Measurements from ENCODE around the gene SLC9A7.

Gene SLC9A7

DNA sequence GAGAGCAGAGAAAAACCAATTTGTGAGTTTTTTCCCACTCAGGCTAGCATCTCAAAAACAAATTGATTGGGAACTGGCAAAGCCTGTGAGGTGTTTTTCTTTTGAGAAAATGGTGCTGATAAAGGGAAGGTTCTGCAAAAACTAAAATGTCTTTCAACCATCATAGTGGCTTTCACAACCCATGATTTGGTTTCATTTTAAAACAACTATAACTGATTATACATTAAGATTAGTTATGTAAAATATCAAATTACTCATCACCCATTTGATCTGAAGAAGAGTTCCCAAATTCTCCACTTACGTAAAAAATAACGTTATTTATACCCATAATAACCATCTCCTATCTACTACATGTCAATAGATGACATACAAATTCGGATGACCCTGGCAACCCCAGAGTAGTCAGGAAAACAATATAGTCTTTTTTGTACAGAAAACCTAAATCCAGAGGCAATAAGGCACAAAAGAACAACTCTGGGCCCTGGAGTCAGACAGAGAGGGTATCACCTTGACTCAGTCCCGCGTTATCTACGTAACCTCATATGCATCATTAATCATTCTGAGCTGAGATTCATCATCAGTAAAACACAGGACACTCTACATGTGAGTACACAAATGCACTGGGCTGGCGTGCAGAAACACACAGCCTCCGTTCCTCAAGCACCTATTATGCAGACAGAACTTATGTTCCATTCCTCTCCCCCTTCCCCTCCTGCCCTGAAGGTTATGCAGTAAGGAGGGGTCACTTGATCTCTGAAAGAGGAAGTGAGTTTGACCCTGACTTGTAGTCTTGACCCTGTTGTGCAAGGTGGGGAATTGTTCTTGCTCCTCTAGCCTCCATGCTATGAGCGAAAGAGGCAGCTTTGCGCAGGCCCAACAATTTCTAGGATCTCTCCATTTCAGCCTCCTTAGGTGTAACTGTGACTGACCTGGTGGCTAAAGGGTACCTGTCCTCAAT, 82.2 kb downstream of the SLC9A7 start:
- Histone ChIP-seq H4K20me1 (ENCODE audit: insufficient read depth, low read length, poor library complexity, severe bottlenecking) (no peaks in the 10 kb centered on the region), H3K27me3 (ENCODE audit: insufficient read depth, low read length, poor library complexity, severe bottlenecking) (no peaks in the 10 kb centered on the region), H3K4me1 (ENCODE audit: insufficient read depth, low read length, poor library complexity, severe bottlenecking) (no peaks in the 10 kb centered on the region), H3K9ac (ENCODE audit: low read depth, low read length, poor library complexity, severe bottlenecking) (no peak overlapping the region), H3K36me3 (ENCODE audit: insufficient read depth, low read length) (no peaks in the 10 kb centered on the region), H3K4me3 (ENCODE audit: low read length, poor library complexity, severe bottlenecking) (no peak overlapping the region), H2AFZ (ENCODE audit: low read length) (no peak overlapping the region), H3F3A (ENCODE audit: low read depth) (no peaks in the 10 kb centered on the region), H3K79me2 (ENCODE audit: insufficient read depth, low read length) (no peaks in the 10 kb centered on the region), H3K9me3 (ENCODE audit: insufficient read depth, low read depth, low read length) (no peaks in the 10 kb centered on the region), H3K4me2 (ENCODE audit: low read depth, low read length, poor library complexity, severe bottlenecking) (no peak overlapping the region), H3K9me2 (replicated peaks; ENCODE audit: low read depth, low read length) (no peaks in the 10 kb centered on the region)
- TF ChIP-seq EZH2phosphoT487 (IDR thresholded peaks at IDR 0.05; ENCODE audit: borderline replicate concordance) (no peak), CTCF (conservative IDR thresholded peaks at IDR 0.05; ENCODE audit: low read length) (no peak)

GRCh38 chrX:46673620-46674359, 85.1 kb downstream of the SLC9A7 start:
- H3K4me2 ChIP-seq (ENCODE audit: low read depth, low read length, poor library complexity, severe bottlenecking) = no peak overlapping the region
- no peaks in the 10 kb centered on the region for H3K79me2 ChIP-seq (ENCODE audit: insufficient read depth, low read length)
- no peak overlapping the region for H2AFZ ChIP-seq (ENCODE audit: low read length)
- H4K20me1 ChIP-seq (ENCODE audit: insufficient read depth, low read length, poor library complexity, severe bottlenecking) = no peaks in the 10 kb centered on the region
- no peaks in the 10 kb centered on the region for H3K36me3 ChIP-seq (ENCODE audit: insufficient read depth, low read length)
- H3K4me1 ChIP-seq (ENCODE audit: insufficient read depth, low read length, poor library complexity, severe bottlenecking) = no peaks in the 10 kb centered on the region
- H3K9me2 ChIP-seq (replicated peaks; ENCODE audit: low read depth, low read length) = no peaks in the 10 kb centered on the region
- no peak for TF ChIP-seq CTCF (conservative IDR thresholded peaks at IDR 0.05; ENCODE audit: low read length)
- TF ChIP-seq EZH2phosphoT487 (IDR thresholded peaks at IDR 0.05; ENCODE audit: borderline replicate concordance) = no peak
- H3K27me3 ChIP-seq (ENCODE audit: insufficient read depth, low read length, poor library complexity, severe bottlenecking) = no peaks in the 10 kb centered on the region
- H3K9me3 ChIP-seq (ENCODE audit: insufficient read depth, low read depth, low read length) = no peaks in the 10 kb centered on the region
- H3K4me3 ChIP-seq (ENCODE audit: low read length, poor library complexity, severe bottlenecking) = no peak overlapping the region
- no peak overlapping the region for H3K9ac ChIP-seq (ENCODE audit: low read depth, low read length, poor library complexity, severe bottlenecking)
- no peaks in the 10 kb centered on the region for H3F3A ChIP-seq (ENCODE audit: low read depth)

DNA sequence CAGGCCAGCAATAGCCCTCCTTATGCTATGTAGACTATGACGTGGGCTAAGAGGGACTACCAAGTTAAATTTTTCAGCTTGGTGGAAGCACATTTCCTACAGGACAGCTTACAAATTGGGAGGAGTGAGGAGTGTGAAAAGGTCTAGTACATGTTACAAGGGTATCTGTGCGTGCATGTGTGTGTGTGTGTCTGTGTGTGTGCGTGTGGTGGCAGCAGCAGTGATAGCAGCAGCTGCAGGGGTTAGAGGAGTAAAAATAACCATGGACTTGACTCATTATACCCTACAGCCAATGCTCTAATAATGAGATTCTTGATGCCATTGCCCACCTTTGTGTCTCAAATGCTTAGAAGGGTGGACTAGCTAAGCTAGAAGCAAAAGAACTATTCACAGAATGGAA, 88.6 kb downstream of the SLC9A7 start:
- H3K27me3 ChIP-seq (ENCODE audit: insufficient read depth, low read length, poor library complexity, severe bottlenecking) = no peaks in the 10 kb centered on the region
- H4K20me1 ChIP-seq (ENCODE audit: insufficient read depth, low read length, poor library complexity, severe bottlenecking) = no peaks in the 10 kb centered on the region
- H3F3A ChIP-seq (ENCODE audit: low read depth) = no peaks in the 10 kb centered on the region
- H3K4me1 ChIP-seq (ENCODE audit: insufficient read depth, low read length, poor library complexity, severe bottlenecking) = no peaks in the 10 kb centered on the region
- H3K4me3 ChIP-seq (ENCODE audit: low read length, poor library complexity, severe bottlenecking) = no peak overlapping the region
- no peak overlapping the region for H3K4me2 ChIP-seq (ENCODE audit: low read depth, low read length, poor library complexity, severe bottlenecking)
- TF ChIP-seq CTCF (conservative IDR thresholded peaks at IDR 0.05; ENCODE audit: low read length) (no peak), EZH2phosphoT487 (IDR thresholded peaks at IDR 0.05; ENCODE audit: borderline replicate concordance) (no peak)
- no peaks in the 10 kb centered on the region for H3K79me2 ChIP-seq (ENCODE audit: insufficient read depth, low read length)
- no peak overlapping the region for H2AFZ ChIP-seq (ENCODE audit: low read length)
- H3K9ac ChIP-seq (ENCODE audit: low read depth, low read length, poor library complexity, severe bottlenecking) = no peak overlapping the region
- H3K9me2 ChIP-seq (replicated peaks; ENCODE audit: low read depth, low read length) = no peaks in the 10 kb centered on the region
- no peaks in the 10 kb centered on the region for H3K9me3 ChIP-seq (ENCODE audit: insufficient read depth, low read depth, low read length)
- H3K36me3 ChIP-seq (ENCODE audit: insufficient read depth, low read length) = no peaks in the 10 kb centered on the region

Data from Loucy (cell line).